HepG2 (cell line): ENCODE data around the gene CAPN13.

ENCODE experiments used
- ATF1 ChIP-seq: IDR thresholded peaks from 2 replicates; pipeline ENCODE4 v1.6.1; 2016; ENCODE audit warnings: mild to moderate bottlenecking, control low read depth
- CTCF ChIP-seq: sonication (generic); formaldehyde crosslinking; IDR thresholded peaks from 2 replicates; pipeline ENCODE4 v1.5.0; 2020; ENCODE audit warnings: mild to moderate bottlenecking, missing genetic modification reagents, moderate library complexity
- HHEX ChIP-seq: IDR thresholded peaks from 2 replicates; pipeline ENCODE4 v1.6.1; 2016; ENCODE audit warnings: control low read depth
- NCOA1 ChIP-seq: sonication (generic); formaldehyde crosslinking; IDR thresholded peaks from 2 replicates; pipeline ENCODE4 v1.9.0; 2021; ENCODE audit warnings: missing genetic modification reagents
- NR3C1 ChIP-seq: sonication (generic); formaldehyde crosslinking; IDR thresholded peaks from 2 replicates; pipeline ENCODE4 v1.4.0; 2020; ENCODE audit warnings: missing genetic modification reagents
- SETDB1 ChIP-seq: sonication (generic); formaldehyde crosslinking; IDR thresholded peaks from 2 replicates; pipeline ENCODE4 v1.5.1; 2020; ENCODE audit warnings: missing genetic modification reagents, mild to moderate bottlenecking, borderline replicate concordance
- SRF ChIP-seq: IDR thresholded peaks from 2 replicates; pipeline ENCODE4 v1.6.1; 2011; ENCODE audit warnings: mild to moderate bottlenecking, low read depth, low read length, moderate library complexity
- TBX2 ChIP-seq: sonication (generic); formaldehyde crosslinking; IDR thresholded peaks from 2 replicates; pipeline ENCODE4 v1.5.0; 2020; ENCODE audit warnings: missing genetic modification reagents, mild to moderate bottlenecking, borderline replicate concordance
- ZNF484 ChIP-seq: sonication (generic); formaldehyde crosslinking; IDR thresholded peaks from 2 replicates; pipeline ENCODE4 v1.5.1; 2020; ENCODE audit warnings: mild to moderate bottlenecking, low read depth, missing genetic modification reagents, borderline replicate concordance

GRCh38 chr2:30677231-30677630 is 130.0 kb downstream of the CAPN13 start:
- TF ChIP-seq NCOA1 (CRISPR knock-in tag) (no peak), HHEX (no peak), ZNF484 (CRISPR knock-in tag) (no peak), SRF (no peak), CTCF (CRISPR knock-in tag) (no peak), ATF1 (CRISPR knock-in tag) (no peak), TBX2 (CRISPR knock-in tag) (no peak), NR3C1 (CRISPR knock-in tag) (no peak), SETDB1 (CRISPR knock-in tag) (no peak)
